MG63 (cell line): ENCODE data around the gene HCK. TPM values are rescaled to one million over a fixed set of nuclear protein-coding genes. Genes with fewer than 3 reads are reported as not detected.

Source experiments
- DNase-seq: peaks from one replicate; pipeline ENCODE4 v3.0.0-alpha.2; 2020
- H3K27me3 ChIP-seq: fragments of 250-450 bp; sonication (Bioruptor Pico); 2 replicates; pipeline ENCODE4 v1.5.1; 2020; ENCODE audit warnings: mild to moderate bottlenecking, moderate library complexity
- H3K36me3 ChIP-seq: fragments of 250-450 bp; sonication (Bioruptor Pico); 2 replicates; pipeline ENCODE4 v1.5.1; 2020; ENCODE audit warnings: mild to moderate bottlenecking, moderate library complexity
- H3K4me3 ChIP-seq: fragments of 250-450 bp; sonication (Bioruptor Pico); 2 replicates; pipeline ENCODE4 v1.5.1; 2020; ENCODE audit warnings: mild to moderate bottlenecking, moderate library complexity
- H3K9me3 ChIP-seq: fragments of 250-450 bp; sonication (Bioruptor Pico); 2 replicates; pipeline ENCODE4 v1.5.1; 2020; ENCODE audit warnings: mild to moderate bottlenecking, moderate library complexity
- total RNA-seq: library from RNA; depleted of rRNA; stranded (reverse); fragments of >200 nt; shearing (Covaris generic); gene quantifications from 2 replicates; pipeline ENCODE4 v1.2.3, GENCODE V29; 2014; ENCODE audit warnings: low replicate concordance; rRNA removed

The HCK gene
- total RNA-seq, 1 experiment from 2014 or later, result not detected

- no peaks in the 10 kb centered on the region for H3K27me3 ChIP-seq
- no peak for DNase-seq
- H3K9me3 ChIP-seq, result no peaks in the 10 kb centered on the region
- peaks cover 57% of the 10 kb centered on the region for H3K36me3 ChIP-seq
- no peak overlapping the region for H3K4me3 ChIP-seq
Measured at GRCh38 chr20:32144898-32145662, 93.0 kb downstream of the HCK start.

GRCh38 chr20:32149566-32150170, 97.6 kb downstream of the HCK start:
- no peak for DNase-seq
- Histone ChIP-seq H3K27me3 (no peaks in the 10 kb centered on the region), H3K36me3 (peaks cover 46% of the 10 kb centered on the region), H3K4me3 (no peak overlapping the region), H3K9me3 (no peaks in the 10 kb centered on the region)

- H3K9me3 ChIP-seq, result no peaks in the 10 kb centered on the region
Measured at GRCh38 chr20:32150291-32150848, 98.3 kb downstream of the HCK start.

More at GRCh38 chr20:32150291-32150848, 98.3 kb downstream of the HCK start:
- H3K36me3 ChIP-seq, result peaks cover 45% of the 10 kb centered on the region
- H3K4me3 ChIP-seq, result no peak overlapping the region
- DNase-seq, result no peak
- H3K27me3 ChIP-seq, result no peaks in the 10 kb centered on the region

Other genes with a start within 250 kb of the HCK start
- gene MYLK2, start 232.9 kb upstream of the HCK start, total RNA-seq, result not detected in 2 replicates
- 0.07 TPM in 1 of 2 replicates, not detected in the other for gene FOXS1, start 206.6 kb upstream of the HCK start, total RNA-seq
- gene DUSP15, start 181.7 kb upstream of the HCK start, total RNA-seq, result 1.3 and 1.9 TPM in 2 replicates
- gene TTLL9, start 181.6 kb upstream of the HCK start, total RNA-seq, result not detected in 2 replicates
- gene PDRG1, start 100.2 kb upstream of the HCK start, total RNA-seq, result 31.4 and 31.5 TPM in 2 replicates
- gene XKR7, start 84.1 kb upstream of the HCK start, total RNA-seq, result not detected in 2 replicates
- not detected in 2 replicates for gene CCM2L, start 41.8 kb upstream of the HCK start, total RNA-seq
- 4.3 and 7.4 TPM in 2 replicates for gene TM9SF4, start 57.5 kb downstream of the HCK start, total RNA-seq
- gene PLAGL2, start 155.5 kb downstream of the HCK start, total RNA-seq, result 0.40 and 0.49 TPM in 2 replicates
- gene POFUT1, start 155.6 kb downstream of the HCK start, total RNA-seq, result 42.7 and 56.6 TPM in 2 replicates
- 6.8 and 7.0 TPM in 2 replicates for gene KIF3B, start 225.4 kb downstream of the HCK start, total RNA-seq